GM06990 (cell line): ENCODE results near the gene AHCYL2.

Experiments
- DNase-seq: peaks from one replicate; pipeline ENCODE4 v3.0.0-alpha.2; 2011; ENCODE audit not compliant: insufficient read length; ENCODE audit errors: extremely low read depth
- H3K27me3 ChIP-seq: replicated peaks from 2 replicates; pipeline ENCODE4 v1.6.0; 2011; ENCODE audit warnings: low read length; ENCODE audit not compliant: control insufficient read depth, insufficient read depth
- H3K36me3 ChIP-seq: 2 replicates; pipeline ENCODE4 v1.5.1; 2011; ENCODE audit warnings: low read length; ENCODE audit not compliant: control insufficient read depth, insufficient read depth
- H3K4me3 ChIP-seq: replicated peaks from 2 replicates; pipeline ENCODE4 v1.5.1; 2011; ENCODE audit warnings: low read depth, mild to moderate bottlenecking, control low read depth, low read length
- CTCF ChIP-seq: IDR thresholded peaks from 2 replicates; pipeline ENCODE4 v1.5.1; 2011; ENCODE audit warnings: low read length, control low read depth, mild to moderate bottlenecking, inconsistent platforms; ENCODE audit not compliant: insufficient read depth, poor library complexity, severe bottlenecking

AHCYL2 gene

DNA sequence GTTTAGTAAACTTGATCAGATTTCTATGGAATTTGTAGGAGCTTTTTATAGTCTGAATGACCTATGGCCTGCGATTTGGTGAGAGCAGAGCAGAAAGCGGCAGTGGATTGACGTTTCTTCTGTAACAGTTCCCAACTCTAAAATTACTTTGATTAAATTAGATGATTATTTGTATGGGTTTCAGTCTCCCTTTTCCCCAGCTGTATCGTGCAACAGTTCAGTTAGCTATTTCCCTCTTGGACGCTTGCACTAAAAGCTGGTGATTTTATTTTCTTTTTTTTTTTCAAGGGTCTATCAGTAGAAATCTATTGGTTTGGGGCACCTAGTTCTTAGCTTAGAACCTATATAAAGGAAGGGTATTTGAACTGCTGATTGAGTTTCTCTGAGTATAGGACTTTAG is 6.8 kb downstream of the AHCYL2 start:
- Histone ChIP-seq H3K36me3 (no peaks in the 10 kb centered on the region), H3K27me3 (no peaks in the 10 kb centered on the region), H3K4me3 (no peak overlapping the region)
- no peak for DNase-seq
- TF ChIP-seq CTCF: no peak

- no peak for DNase-seq
- no peak overlapping the region for H3K4me3 ChIP-seq
- TF ChIP-seq CTCF: no peak
Observed at GRCh38 chr7:129238546-129238945, 13.7 kb downstream of the AHCYL2 start.

DNA sequence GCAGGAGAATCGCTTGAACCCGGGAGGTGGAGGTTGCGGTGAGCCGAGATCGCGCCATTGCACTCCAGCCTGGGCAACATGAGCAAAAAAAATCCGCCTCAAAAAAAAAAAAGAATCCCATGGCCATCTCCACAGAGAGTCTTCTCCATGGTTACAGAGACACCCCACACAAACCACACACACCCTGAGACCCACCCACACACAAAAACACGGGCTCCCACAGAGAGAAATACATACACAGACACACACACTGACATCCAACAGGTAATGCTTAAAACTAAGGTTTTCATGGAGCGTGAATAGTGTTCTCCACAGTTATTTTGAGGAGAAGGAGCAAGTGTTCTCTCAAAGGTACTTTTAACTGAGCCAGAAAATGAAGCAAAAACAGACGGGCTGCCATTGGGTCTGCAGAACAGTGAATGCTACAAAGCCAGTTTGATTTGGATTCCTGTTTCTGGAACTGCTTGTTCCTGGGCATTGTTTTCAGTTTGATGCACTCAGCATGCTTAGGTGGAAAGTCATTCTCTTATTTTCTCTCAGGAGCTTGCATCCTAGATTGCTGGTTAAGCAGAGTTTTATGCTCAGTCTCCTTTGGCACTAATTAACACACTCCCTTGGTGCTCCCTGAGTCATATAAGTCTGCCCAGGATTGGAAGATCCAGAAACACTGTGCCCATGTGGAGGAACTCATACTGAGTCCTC is 15.4 kb downstream of the AHCYL2 start:
- no peak for TF ChIP-seq CTCF
- no peaks in the 10 kb centered on the region for H3K27me3 ChIP-seq
- no peak overlapping the region for H3K4me3 ChIP-seq
- no peaks in the 10 kb centered on the region for H3K36me3 ChIP-seq
- DNase-seq: no peak

More at GRCh38 chr7:129238546-129238945, 13.7 kb downstream of the AHCYL2 start:
- H3K27me3 ChIP-seq: no peaks in the 10 kb centered on the region
- H3K36me3 ChIP-seq: no peaks in the 10 kb centered on the region

- TF ChIP-seq CTCF: no peak
Observed at GRCh38 chr7:129244220-129244619, 19.4 kb downstream of the AHCYL2 start.

DNA sequence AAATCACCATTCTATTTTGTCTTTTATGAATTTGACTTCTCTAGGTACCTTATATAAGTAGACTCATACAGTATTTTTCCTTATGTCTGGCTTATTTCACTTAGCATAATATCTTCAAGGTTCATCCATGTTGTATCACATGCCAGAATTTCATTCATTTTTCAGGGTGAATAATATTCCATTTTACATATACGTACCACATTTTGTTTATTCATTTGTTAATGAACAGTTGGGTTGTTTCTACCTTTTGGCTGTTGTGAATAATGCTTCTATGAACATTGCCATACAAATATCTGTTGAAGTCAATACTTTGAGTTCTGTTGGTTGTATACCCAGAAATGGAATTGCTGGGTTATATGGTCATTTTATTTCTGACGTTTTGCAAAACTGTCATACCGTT is 20.7 kb downstream of the AHCYL2 start:
- Histone ChIP-seq H3K27me3 (no peaks in the 10 kb centered on the region), H3K4me3 (no peak overlapping the region), H3K36me3 (no peaks in the 10 kb centered on the region)
- DNase-seq: no peak
- TF ChIP-seq CTCF: no peak

More at GRCh38 chr7:129244220-129244619, 19.4 kb downstream of the AHCYL2 start:
- H3K36me3 ChIP-seq: no peaks in the 10 kb centered on the region
- H3K27me3 ChIP-seq: no peaks in the 10 kb centered on the region
- H3K4me3 ChIP-seq: no peak overlapping the region
- no peak for DNase-seq

DNA sequence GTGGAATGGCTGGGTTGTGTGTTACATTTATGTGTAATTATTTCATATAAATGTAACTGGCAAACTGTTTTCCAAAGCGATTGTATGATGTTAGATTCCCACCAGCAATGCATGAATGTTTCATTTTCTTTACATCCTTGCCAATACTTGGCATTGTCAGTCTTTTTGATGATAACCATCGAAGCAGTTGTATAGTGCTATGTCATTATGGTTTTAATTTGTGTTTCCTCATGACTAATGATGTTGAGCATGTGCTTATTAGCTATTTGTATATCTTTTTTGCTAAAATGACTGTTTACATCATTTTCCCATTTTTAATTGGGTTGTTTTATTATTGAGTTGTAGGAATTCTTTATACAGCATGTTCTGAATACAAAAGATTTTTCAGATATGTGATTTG is 22.3 kb downstream of the AHCYL2 start:
- Histone ChIP-seq H3K4me3 (no peak overlapping the region), H3K27me3 (no peaks in the 10 kb centered on the region), H3K36me3 (no peaks in the 10 kb centered on the region)
- TF ChIP-seq CTCF: no peak
- no peak for DNase-seq
